SK-N-SH (cell line): ENCODE data around the gene POLA2. TPM values are rescaled to one million over a fixed set of nuclear protein-coding genes. Genes with fewer than 3 reads are reported as not detected.
"Not testable (repeated sequence)": the region's sequence is repeated elsewhere in the genome, so short reads cannot be mapped to it uniquely, and the experiment has no call there.

Source experiments
- CTCF ChIA-PET: fragments of 300-600, 350-600 bp; formaldehyde crosslinking; extraction: SDS; loops from one replicate; lab custom pipeline; 2021; lab: Yijun Ruan, JAX
- POLR2A ChIA-PET: fragments of 350-600 bp; sonication (Branson Sonifier 250); formaldehyde crosslinking; extraction: SDS; loops from one replicate; lab custom pipeline; 2020; ENCODE audit warnings: antibody characterized with exemption, inconsistent platforms; lab: Yijun Ruan, JAX
- DNase-seq: peaks from one replicate; pipeline ENCODE4 v3.0.0; 2012
- H2AFZ ChIP-seq: fragments of 200-600 bp; sonication (generic); 2 replicates; pipeline ENCODE4 v1.8.1; 2016; ENCODE audit warnings: antibody characterized with exemption, mild to moderate bottlenecking, low read depth
- H3F3A ChIP-seq: fragments of 200-600 bp; sonication (generic); replicated peaks from 2 replicates; pipeline ENCODE3; 2016; ENCODE audit warnings: antibody characterized with exemption, mild to moderate bottlenecking; ENCODE audit not compliant: insufficient read depth
- H3K27ac ChIP-seq, 2 experiments: fragments of 200-500 bp in 1 of 2; fragments of 200-600 bp in 1 of 2; sonication (Bioruptor generic) in 1 of 2; sonication (generic), shearing (Covaris generic) in 1 of 2; 2 replicates each; pipeline versions ENCODE4 v1.5.1 to v1.6.1; 2014 to 2016; ENCODE audit warnings: low read depth in 2 of 2, inconsistent platforms in 1 of 2, low read length in 1 of 2, mild to moderate bottlenecking in 1 of 2, mixed read lengths in 1 of 2
- H3K27me3 ChIP-seq: fragments of 200-600 bp; sonication (generic), shearing (Covaris generic); 2 replicates; pipeline ENCODE4 v1.6.1; 2016; ENCODE audit warnings: mixed run types; ENCODE audit not compliant: insufficient read depth
- H3K36me3 ChIP-seq, 2 experiments: fragments of 200-500 bp in 1 of 2; fragments of 200-600 bp in 1 of 2; sonication (Bioruptor generic) in 1 of 2; sonication (generic) in 1 of 2; replicated peaks in 1 of 2; 2 replicates each; pipeline versions ENCODE3 to v1.5.1; 2014 to 2016; ENCODE audit warnings: low read length in 1 of 2, mild to moderate bottlenecking in 1 of 2; ENCODE audit not compliant: insufficient read depth in 2 of 2, control insufficient read depth in 1 of 2
- H3K4me1 ChIP-seq, 2 experiments: fragments of 200-500 bp in 1 of 2; fragments of 200-600 bp in 1 of 2; sonication (Bioruptor generic) in 1 of 2; sonication (generic), shearing (Covaris generic) in 1 of 2; 2 replicates each; pipeline versions ENCODE4 v1.5.1 to v1.6.1; 2014 to 2016; ENCODE audit warnings: low read depth in 1 of 2, low read length in 1 of 2, mixed run types in 1 of 2; ENCODE audit not compliant: insufficient read depth in 2 of 2, control insufficient read depth in 1 of 2
- H3K4me2 ChIP-seq: fragments of 200-600 bp; sonication (generic), shearing (Covaris generic); 2 replicates; pipeline ENCODE4 v1.6.1; 2017; ENCODE audit warnings: mixed run types
- H3K4me3 ChIP-seq, 2 experiments: fragments of 200-500 bp in 1 of 2; fragments of 200-600 bp in 1 of 2; sonication (Bioruptor generic) in 1 of 2; sonication (generic), shearing (Covaris generic) in 1 of 2; 2 replicates each; pipeline versions ENCODE4 v1.5.1 to v1.8.1; 2014 to 2016; ENCODE audit warnings: low read depth in 2 of 2, inconsistent platforms in 1 of 2, low read length in 1 of 2, mild to moderate bottlenecking in 1 of 2, mixed read lengths in 1 of 2, moderate library complexity in 1 of 2
- H3K79me2 ChIP-seq: fragments of 200-600 bp; sonication (generic); 2 replicates; pipeline ENCODE4 v1.8.1; 2017; ENCODE audit warnings: mild to moderate bottlenecking; ENCODE audit not compliant: insufficient read depth
- H3K9ac ChIP-seq: fragments of 200-600 bp; sonication (generic); 2 replicates; pipeline ENCODE4 v1.6.1; 2017; ENCODE audit warnings: mixed run types
- H3K9me2 ChIP-seq: fragments of 200-600 bp; sonication (generic); 2 replicates; pipeline ENCODE4 v1.6.1; 2017; ENCODE audit warnings: mixed run types
- H3K9me3 ChIP-seq: fragments of 200-600 bp; sonication (generic); 2 replicates; pipeline ENCODE4 v1.6.1; 2017; ENCODE audit warnings: mixed run types, mild to moderate bottlenecking, moderate library complexity
- H4K20me1 ChIP-seq: fragments of 200-600 bp; sonication (generic); 2 replicates; pipeline ENCODE4 v1.6.1; 2017; ENCODE audit warnings: mild to moderate bottlenecking, mixed run types; ENCODE audit not compliant: insufficient read depth
- ELF1 ChIP-seq: IDR thresholded peaks from 2 replicates; pipeline ENCODE4 v1.4.0; 2012
- FOSL2 ChIP-seq: IDR thresholded peaks from 2 replicates; pipeline ENCODE4 v1.4.0; 2012; ENCODE audit warnings: low read depth, mild to moderate bottlenecking, moderate library complexity, borderline replicate concordance
- FOXM1 ChIP-seq: IDR thresholded peaks from 2 replicates; pipeline ENCODE4 v1.4.0; 2012; ENCODE audit warnings: low read depth, mild to moderate bottlenecking
- MXI1 ChIP-seq: IDR thresholded peaks from 2 replicates; pipeline ENCODE4 v1.6.1; 2012; ENCODE audit warnings: mild to moderate bottlenecking, low read depth, low read length, improper control_type of control experiment
- RAD21 ChIP-seq: IDR thresholded peaks from 2 replicates; pipeline ENCODE4 v1.6.1; 2012; ENCODE audit warnings: mild to moderate bottlenecking, low read length
- RCOR1 ChIP-seq: fragments of 150-350 bp; IDR thresholded peaks from 2 replicates; pipeline ENCODE4 v1.6.1; 2017; ENCODE audit warnings: antibody characterized with exemption, low read length
- REST ChIP-seq: IDR thresholded peaks from 2 replicates; pipeline ENCODE4 v1.6.1; 2012; ENCODE audit warnings: mild to moderate bottlenecking, low read depth, low read length, moderate library complexity
- RFX5 ChIP-seq: IDR thresholded peaks from 2 replicates; pipeline ENCODE4 v1.6.1; 2012; ENCODE audit warnings: mild to moderate bottlenecking, improper control_type of control experiment, low read length
- RXRA ChIP-seq: IDR thresholded peaks from 2 replicates; pipeline ENCODE4 v1.4.0; 2012; ENCODE audit warnings: low read depth, mild to moderate bottlenecking, borderline replicate concordance
- SIN3A ChIP-seq: IDR thresholded peaks from 2 replicates; pipeline ENCODE4 v1.6.1; 2012; ENCODE audit warnings: low read depth, mild to moderate bottlenecking, low read length, moderate library complexity, borderline replicate concordance
- TAF1 ChIP-seq: IDR thresholded peaks from 2 replicates; pipeline ENCODE4 v1.6.1; 2012; ENCODE audit warnings: low read depth, mild to moderate bottlenecking, low read length, moderate library complexity, borderline replicate concordance
- ZBTB33 ChIP-seq: IDR thresholded peaks from 2 replicates; pipeline ENCODE4 v1.4.0; 2012; ENCODE audit warnings: low read depth, borderline replicate concordance
- WGBS: methylation state at CpG from one replicate; pipeline ENCODE4 v1.1.6; 2017; ENCODE audit warnings: low lambda C conversion rate; 5-methylcytosine and 5-hydroxymethylcytosine counted together
- polyA plus RNA-seq, 3 experiments: library from polyadenylated mRNA; depleted of rRNA; stranded (reverse); fragments of >200 nt; gene quantifications; 2 replicates each; pipeline ENCODE4 v1.2.3, GENCODE V29; 2012
- TF ChIP-seq, protein P1 (sequence below): IDR thresholded peaks from 2 replicates; pipeline ENCODE4 v1.4.0; 2012; ENCODE audit warnings: low read depth, borderline replicate concordance

The POLA2 gene
- polyA plus RNA-seq, 1 of the 3 experiments (the other 2 are of a cell fraction) = 18.4 TPM

DNA sequence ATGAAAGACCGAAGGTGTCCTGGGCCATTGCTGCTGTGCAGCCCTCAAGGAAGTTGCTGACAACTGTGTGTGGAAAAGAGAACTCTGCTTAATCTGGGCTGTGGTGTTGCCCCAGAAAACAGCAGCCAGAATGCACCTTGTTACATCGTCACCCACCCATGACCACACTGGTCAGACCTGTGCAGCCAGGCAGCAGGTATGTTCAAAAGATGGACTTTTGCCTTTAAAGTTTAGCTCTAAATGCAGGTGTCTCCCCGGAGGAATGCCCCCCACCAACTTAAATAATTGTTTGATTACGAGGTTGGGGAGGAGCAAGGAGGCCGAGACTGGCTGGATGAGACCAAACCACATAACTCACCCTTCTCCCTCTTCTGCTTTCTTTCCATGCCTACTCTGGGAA is 15.3 kb upstream of the POLA2 start:
- 59% methylated on average over 5 of the region's 5 CpGs for WGBS
- POLR2A ChIA-PET = no interaction called here
- H4K20me1 ChIP-seq = no peaks in the 10 kb centered on the region
- no peaks in the 10 kb centered on the region for H3K36me3 ChIP-seq
- no peak overlapping the region for H3K4me2 ChIP-seq
- no peak overlapping the region for H3K4me3 ChIP-seq
- H3K27me3 ChIP-seq = no peaks in the 10 kb centered on the region
- no peaks in the 10 kb centered on the region for H3K4me1 ChIP-seq
- no peak overlapping the region for H3K9ac ChIP-seq
- no peaks in the 10 kb centered on the region for H3F3A ChIP-seq
- CTCF ChIA-PET = interaction anchor here (1.5 to 2.4 kb wide), 4 partner anchors 21 to 87 kb away, joined by 3 to 11 read pairs (median 6); partner anchors contain the start of gene DPF2
- TF ChIP-seq TAF1 (no peak), FOSL2 (no peak), ZBTB33 (no peak), FOXM1 (no peak), ELF1 (no peak), RFX5 (no peak)
- TF ChIP-seq, protein P1, sequence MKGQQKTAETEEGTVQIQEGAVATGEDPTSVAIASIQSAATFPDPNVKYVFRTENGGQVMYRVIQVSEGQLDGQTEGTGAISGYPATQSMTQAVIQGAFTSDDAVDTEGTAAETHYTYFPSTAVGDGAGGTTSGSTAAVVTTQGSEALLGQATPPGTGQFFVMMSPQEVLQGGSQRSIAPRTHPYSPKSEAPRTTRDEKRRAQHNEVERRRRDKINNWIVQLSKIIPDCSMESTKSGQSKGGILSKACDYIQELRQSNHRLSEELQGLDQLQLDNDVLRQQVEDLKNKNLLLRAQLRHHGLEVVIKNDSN = no peak
- DNase-seq = no peak
- no peaks in the 10 kb centered on the region for H3K9me2 ChIP-seq
- no peaks in the 10 kb centered on the region for H3K79me2 ChIP-seq
- no peak overlapping the region for H2AFZ ChIP-seq
- H3K9me3 ChIP-seq = no peaks in the 10 kb centered on the region
- no peak overlapping the region for H3K27ac ChIP-seq

DNA sequence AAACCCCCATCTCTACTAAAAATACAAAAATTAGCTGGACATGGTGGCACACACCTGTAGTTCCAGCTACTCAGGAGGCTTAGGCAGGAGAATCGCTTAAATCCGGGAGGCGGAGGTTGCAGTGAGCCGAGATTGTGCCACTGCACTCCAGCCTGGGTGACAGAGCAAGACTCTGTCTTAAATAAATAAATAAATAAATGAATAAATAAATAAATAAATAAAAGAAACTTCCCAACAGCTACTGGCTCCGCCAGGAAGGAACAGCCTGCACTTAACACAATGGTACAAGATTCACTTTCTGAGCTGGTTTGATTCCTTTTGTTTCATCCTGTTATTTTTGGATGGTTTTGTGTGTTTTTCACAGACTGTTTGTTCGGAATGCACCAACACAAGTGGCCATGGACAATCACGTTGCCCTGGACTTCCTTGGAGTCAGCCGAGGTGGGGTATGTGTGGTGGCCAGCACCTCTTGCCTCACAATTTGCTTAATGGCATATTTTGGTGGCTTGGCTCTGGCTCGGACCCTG is 13.5 kb upstream of the POLA2 start:
- H2AFZ ChIP-seq, H3K36me3 ChIP-seq, H3K4me1 ChIP-seq, H3K9me2 ChIP-seq, H3F3A ChIP-seq, H3K9ac ChIP-seq, H3K79me2 ChIP-seq, H3K4me2 ChIP-seq, H3K27me3 ChIP-seq, POLR2A ChIA-PET, H3K27ac ChIP-seq, DNase-seq, H3K4me3 ChIP-seq, H4K20me1 ChIP-seq, H3K9me3 ChIP-seq: not testable (repeated sequence)
- CTCF ChIA-PET = interaction anchor here (1.0 to 2.4 kb wide), 2 partner anchors 23 to 28 kb away, joined by 4 to 11 read pairs; no protein-coding TSS in a partner anchor
- 81% methylated on average over 9 of the region's 9 CpGs for WGBS

DNA sequence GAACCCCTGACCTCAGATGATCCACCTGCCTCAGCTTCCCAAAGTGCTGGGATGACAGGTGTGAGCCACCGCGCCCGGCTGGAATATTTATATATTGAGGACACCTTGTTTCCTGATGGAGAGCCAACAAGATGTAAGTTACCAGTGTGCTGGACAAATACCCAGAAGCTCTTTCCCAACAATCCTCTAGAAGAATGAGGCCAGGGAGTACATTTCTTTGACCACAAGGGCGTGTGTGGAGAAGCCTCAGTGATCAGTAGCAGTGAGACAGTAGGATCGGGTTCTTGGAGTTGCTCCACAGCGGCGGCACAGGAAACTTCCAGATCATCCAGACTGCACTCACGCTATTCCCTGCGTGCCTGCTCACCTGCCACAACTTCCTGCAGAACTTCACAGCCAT is 10.3 kb upstream of the POLA2 start:
- TF ChIP-seq MXI1 (no peak), SIN3A (no peak), REST (no peak), RAD21 (no peak), RCOR1 (no peak), RXRA (no peak)
- Histone ChIP-seq H3K4me2 (no peak overlapping the region), H3F3A (no peaks in the 10 kb centered on the region), H4K20me1 (no peaks in the 10 kb centered on the region), H3K27ac (no peak overlapping the region), H3K9me2 (no peaks in the 10 kb centered on the region), H3K4me1 (no peaks in the 10 kb centered on the region), H3K27me3 (no peaks in the 10 kb centered on the region), H3K79me2 (no peaks in the 10 kb centered on the region), H3K4me3 (no peak overlapping the region), H3K9ac (no peak overlapping the region), H2AFZ (no peak overlapping the region), H3K36me3 (no peaks in the 10 kb centered on the region), H3K9me3 (no peaks in the 10 kb centered on the region)
- POLR2A ChIA-PET = no interaction called here
- CTCF ChIA-PET = interaction anchor here (1.0 to 2.7 kb wide), 7 partner anchors 26 to 79 kb away, joined by 3 to 20 read pairs (median 6); no protein-coding TSS in a partner anchor
- DNase-seq = no peak
- 84% methylated on average over 9 of the region's 9 CpGs for WGBS
